GM21723 (cell line): ENCODE data around the gene RNFT2.

Source experiments
- ATAC-seq: cut with Tn5 transposase; IDR thresholded peaks from one replicate; pipeline ENCODE4 v1.9.1; 2021; ENCODE audit warnings: mild to moderate bottlenecking, moderate library complexity; ENCODE audit not compliant: unreplicated experiment

RNFT2 gene

DNA sequence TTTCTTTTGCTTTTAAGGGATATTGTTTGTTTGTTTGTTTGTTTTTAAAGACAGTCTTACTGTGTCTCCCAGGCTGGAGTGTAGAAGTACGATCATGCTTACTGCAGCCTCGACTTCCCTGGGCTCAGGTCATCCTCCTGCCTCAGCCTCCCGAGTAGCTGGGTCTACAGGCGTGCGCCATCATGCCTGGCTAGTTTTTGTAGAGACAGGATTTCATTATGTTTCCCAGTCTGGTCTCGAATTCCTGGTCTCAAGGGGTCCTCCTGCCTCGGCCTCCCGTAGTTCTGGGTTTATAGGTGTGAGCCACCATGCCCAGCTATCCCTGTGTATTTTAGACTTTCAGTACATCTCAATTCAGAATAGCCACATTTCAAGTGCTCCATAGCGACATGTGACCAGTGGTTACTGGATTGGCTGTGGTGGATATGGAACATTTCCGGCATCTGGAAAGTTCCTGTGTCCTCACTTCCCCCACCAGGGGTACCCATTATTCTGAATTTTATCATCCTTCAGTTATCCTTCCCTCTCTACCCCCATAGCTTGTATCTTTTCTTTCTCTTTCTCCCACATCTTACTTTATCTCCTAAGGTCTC, 82.0 kb downstream of the RNFT2 start:
- ATAC-seq: no peak

DNA sequence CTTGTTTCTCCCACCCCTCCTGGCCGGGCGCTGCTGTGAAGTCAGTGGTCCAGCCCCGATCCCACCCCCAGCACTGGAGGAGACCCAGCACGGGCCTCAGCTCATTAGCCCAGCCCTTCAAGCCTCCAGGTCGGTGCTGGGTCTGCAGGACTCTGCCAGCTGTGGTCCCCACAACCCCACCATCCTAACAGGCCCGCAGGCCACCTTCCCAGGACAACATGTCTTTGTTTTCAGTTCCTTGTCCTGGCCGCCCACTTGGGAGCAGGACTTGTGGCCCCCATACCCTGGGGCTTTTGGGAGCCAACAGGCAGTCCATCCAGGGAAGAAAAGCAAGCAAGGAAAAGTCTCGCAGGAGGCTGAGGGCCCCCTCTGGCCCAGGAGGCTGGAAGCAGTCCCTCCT, 83.2 kb downstream of the RNFT2 start:
- no peak for ATAC-seq

GRCh38 chr12:116827432-116827831, 89.3 kb downstream of the RNFT2 start:
- ATAC-seq: no peak

DNA sequence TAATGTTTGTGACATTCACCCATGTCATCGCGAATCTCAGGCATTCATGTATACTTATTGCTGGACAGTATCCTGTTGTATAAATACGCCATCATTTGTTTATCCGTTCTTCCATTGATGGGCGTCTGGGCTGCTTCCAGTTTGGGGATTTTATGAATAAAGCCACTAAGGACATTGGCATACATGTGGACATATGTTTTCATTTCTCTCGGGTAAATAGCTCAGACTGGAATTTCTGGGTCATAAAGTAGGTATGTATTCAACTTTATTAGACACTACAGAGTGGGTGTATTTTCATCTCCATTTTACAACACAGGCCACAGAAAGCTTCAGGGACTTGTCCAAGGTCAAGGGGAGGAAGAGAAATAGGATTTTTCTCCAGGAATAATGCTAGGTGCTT, 94.2 kb downstream of the RNFT2 start:
- no peak for ATAC-seq

- no peak for ATAC-seq
Measured at GRCh38 chr12:116833474-116833873, 95.4 kb downstream of the RNFT2 start.

GRCh38 chr12:116835484-116835883, 97.4 kb downstream of the RNFT2 start:
- no peak for ATAC-seq

- no peak for ATAC-seq
Measured at GRCh38 chr12:116837097-116837496, 99.0 kb downstream of the RNFT2 start.

GRCh38 chr12:116838365-116838764, 100.2 kb downstream of the RNFT2 start:
- ATAC-seq: no peak

- ATAC-seq: no peak
Measured at GRCh38 chr12:116839287-116839830, 101.2 kb downstream of the RNFT2 start.

- ATAC-seq: no peak
Measured at GRCh38 chr12:116843085-116843484, 105.0 kb downstream of the RNFT2 start.

GRCh38 chr12:116849216-116849615, 111.1 kb downstream of the RNFT2 start:
- no peak for ATAC-seq

DNA sequence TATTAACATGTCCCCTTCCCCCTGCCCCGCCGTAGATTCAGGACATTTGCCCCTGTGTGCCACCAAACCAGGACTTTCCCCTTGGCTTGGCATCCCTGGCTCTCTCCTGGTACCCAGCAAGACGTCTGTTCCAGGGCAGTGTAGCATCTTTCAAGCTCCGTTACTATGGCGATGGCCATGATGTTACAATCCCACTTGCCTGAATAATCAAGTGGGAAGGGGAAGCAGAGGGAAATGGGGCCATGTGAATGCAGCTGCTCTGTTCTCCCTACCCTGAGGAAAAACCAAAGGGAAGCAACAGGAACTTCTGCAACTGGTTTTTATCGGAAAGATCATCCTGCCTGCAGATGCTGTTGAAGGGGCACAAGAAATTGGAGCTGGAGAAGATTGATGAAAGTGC, 114.2 kb downstream of the RNFT2 start:
- ATAC-seq: no peak

DNA sequence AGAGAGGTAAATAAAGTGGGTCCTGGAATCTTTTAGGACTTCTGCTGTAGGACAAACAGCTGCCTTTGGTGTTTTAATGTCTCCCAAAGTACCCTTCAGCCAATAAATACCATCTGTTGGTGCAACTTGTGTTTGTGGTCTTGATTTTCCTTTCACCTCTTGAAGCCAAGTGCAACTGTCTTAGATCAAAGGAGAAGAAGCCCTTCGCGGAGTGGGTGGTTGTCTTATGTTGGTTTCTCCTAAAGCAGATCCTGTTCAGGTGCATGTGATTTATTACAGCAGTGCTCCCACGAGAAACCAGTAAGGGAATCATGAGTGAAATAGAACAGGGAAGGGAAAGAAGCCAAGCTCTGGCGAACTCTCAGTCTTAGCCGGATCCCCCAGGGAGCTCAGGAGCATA, 115.4 kb downstream of the RNFT2 start:
- no peak for ATAC-seq

DNA sequence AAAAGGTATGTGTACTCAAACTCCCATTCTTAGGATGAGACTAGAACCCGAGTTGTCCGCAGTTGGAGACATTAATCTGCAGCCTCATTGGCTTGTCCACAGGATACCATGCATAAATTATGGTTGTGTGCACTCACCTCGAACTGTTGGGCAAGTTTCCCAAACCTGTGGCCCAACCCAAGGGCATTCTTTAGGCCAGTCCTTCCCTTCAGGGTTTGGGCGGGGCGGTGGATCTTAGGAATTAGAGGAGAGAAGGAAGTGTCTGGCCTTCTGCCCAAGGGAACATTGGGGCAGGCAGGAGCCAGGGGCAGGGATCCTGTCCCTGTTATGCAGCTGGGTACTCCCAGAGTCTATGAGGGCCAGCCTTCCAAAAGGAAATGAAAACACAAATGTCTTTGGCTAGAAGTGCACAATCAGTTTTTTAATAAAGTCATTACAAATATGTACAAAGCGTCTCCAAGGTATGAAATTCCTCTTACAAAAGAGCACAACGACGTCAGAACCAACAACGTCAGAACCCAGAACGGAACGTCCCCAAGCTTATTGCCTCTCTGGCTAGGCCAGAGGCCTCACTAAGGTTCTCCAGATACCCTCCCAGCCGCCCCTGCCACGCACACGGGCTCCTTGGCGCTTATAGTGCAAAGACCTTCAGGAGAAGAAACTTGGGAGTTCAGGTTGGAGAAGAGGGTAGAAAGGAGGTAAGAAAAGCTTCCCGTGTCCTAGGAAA, 117.8 kb downstream of the RNFT2 start:
- ATAC-seq: no peak

DNA sequence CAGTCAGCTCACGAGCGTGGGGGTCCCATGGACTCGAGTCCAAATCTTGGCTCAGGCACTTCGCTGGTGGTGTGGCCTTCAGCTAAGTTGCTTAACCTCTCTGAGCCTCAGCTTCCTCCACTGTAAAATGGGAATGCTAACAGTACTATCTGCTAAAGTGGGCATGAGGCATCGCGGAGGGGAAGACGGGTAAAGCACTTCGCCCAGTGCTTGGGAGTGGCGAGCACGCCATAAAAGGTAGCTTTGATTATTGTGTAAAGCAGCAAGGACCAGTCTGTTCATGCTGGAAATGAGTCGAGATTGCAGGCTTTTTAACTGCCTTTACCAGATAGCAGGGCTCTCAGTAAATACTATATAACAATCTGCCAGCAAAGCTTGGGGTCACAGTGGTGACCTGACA, 118.6 kb downstream of the RNFT2 start:
- no peak for ATAC-seq

GRCh38 chr12:116859079-116859478, 121.0 kb downstream of the RNFT2 start:
- ATAC-seq: no peak

GRCh38 chr12:116860263-116860662, 122.1 kb downstream of the RNFT2 start:
- ATAC-seq: no peak

DNA sequence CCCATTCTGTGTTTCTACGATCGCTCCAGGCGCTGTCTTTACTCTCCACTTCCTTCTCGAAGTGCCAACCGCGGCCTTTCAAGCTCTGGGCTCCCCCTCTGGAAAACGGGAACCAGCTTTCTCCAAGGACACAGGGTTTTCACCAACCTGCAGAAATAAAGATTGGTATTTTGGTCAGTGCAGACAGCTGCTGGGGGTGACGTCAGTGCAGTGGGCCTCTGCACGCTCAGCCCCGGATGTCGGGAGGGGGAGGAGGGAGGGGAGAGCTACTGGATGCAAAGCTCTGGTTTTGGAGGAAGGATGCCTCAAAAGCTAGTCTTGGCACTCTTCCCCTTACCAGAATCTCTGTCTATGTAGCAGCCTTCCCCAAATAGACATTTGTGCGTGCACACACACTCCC, 123.2 kb downstream of the RNFT2 start:
- peak; percentile 64 for ATAC-seq

DNA sequence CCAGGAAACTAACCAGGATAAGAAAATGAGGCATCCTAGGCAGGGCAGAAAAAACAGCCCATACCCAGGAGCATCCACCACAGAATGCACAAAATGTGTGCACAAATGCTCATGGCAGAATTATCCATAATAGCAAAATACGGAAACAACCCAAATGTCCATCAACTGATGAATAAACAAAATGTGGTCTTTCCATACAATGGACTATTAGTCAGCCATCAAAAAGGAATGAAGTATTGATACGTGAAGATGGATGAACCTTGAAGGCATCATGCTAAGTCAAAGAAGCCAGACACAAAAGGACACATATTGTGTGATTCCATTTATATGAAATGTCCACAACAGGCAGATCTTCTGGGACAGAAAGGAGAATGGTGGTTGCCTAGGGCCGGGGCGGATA, 124.1 kb downstream of the RNFT2 start:
- no peak for ATAC-seq

DNA sequence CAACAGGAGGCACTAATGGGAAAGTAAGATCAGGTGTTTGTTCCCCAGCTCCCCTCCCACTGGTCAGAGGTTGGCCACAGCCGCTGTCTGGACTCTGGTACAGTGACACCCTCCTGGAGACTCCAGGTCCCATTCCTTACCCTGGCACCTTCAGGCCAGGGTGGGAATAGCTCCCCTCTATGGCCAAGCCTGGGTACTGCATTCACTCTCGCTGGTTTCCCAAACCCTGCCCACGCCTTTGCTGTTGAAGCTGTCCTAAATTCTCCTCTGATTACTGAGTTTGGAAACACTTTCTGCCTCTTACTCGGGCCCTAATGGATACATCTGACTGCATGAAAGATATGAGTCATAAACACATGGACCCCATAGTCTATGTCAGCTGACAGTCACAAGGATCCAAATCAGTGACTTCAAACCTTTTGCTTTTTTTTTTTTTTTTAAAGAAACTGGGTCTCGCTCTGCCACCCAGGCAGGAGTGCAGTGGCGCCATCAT, 125.2 kb downstream of the RNFT2 start:
- ATAC-seq: no peak

DNA sequence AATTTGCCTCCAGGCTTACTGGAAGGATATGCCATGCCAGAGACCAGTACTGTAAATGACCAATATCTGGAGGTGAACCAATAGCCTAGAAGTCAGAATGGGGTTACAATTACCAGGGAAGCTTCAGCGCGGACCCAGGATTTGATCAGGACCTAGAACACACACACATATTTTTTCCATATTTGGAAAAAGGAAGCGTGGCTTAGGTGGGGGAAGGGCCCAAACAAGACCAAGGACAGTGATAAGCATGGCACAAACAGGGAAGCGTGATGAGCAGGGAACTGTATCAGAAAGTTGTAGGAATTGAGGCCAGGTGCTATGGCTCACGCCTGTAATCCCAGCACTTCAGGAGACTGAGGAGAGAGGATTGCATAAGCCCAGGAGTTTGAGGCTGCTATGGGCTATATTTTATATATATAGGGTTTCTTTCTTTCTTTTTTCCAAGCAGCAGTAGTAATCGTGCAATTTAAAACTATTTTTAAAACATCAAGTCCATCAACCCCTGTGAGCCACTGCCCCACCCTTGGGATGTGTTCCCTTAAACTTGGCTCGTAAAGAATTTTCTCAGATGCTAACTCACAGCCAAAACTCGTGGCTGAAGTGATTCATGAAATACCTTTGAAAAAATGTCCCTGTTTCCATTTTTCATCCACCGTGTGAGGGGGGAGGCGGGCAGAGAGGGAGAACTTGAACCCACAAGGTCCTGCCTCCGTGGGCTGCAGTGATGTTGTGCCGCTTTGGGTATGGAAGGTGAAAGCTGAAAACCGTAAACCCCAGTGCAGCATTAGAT, 126.5 kb downstream of the RNFT2 start:
- ATAC-seq: no peak

DNA sequence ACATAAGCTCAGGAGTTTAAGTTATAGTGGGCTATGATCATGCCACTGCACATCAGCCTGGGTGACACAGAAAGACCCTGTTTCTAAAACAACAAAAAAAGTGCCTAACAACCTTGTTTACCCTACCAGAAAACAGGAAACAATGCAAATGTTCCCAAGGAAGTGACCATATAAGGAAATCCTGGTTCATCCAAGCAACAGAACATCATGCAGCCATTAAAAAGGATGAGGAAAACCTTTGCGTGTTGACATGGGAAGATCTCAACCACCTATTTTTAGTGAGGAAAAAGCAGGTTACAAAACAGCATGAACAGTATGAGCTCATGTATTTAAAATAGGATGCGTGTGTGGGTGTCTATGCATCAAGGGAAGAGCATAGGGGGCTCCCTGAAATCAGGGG, 129.4 kb downstream of the RNFT2 start:
- no peak for ATAC-seq
